GM18505 (cell line): ENCODE data around the gene H2AZ2.

Experiments used
- ATAC-seq: cut with Tn5 transposase; IDR thresholded peaks from one replicate; pipeline ENCODE4 v1.9.1; 2021; ENCODE audit not compliant: unreplicated experiment
- POLR2A ChIP-seq: IDR thresholded peaks from 4 replicates; pipeline ENCODE4 v1.6.1; 2011; ENCODE audit warnings: borderline replicate concordance; ENCODE audit not compliant: insufficient read depth, insufficient read length; ENCODE audit errors: extremely low read depth

H2AZ2 gene

DNA sequence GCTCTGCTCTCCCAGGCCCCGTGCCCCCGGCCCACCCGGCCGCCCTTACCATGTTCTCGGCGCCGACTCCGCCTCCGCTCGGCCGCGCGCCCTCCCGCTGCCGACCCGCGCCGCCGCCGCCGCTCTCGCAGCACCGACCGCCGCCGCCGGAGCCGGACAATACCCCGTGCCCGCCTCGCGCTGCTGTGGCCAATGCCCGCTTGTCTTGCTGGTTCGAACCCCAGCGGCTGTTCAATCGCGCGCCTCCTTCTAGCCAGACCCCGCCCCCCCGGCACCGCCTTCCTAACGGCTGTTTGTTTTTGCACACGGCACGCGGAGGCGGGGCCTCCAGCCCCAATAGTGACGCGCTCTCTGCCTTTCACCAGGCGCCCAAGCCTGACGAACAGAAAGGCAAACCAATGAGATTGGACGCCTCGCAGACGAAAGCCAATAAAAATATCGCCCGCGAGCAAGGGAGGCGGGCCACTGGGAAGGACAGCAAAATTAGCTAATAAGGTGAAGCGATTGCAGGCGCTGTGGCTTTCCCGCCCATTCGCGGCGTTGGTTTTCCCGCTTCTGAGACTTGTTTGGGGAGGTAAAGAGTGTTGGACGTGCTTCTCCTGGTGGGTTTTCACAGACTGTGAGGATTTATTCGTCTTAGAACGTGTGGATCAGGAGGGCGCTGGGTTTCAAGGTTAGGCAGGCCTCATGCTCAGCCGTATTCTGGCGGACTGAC lies at the start of gene H2AZ2:
Gene H2AZ2, minus strand, starts transcription at position 168 of the 715 bp plus-strand sequence. Its CDS starts 116 bp downstream, at position 52.
- peak; percentile 74 for TF ChIP-seq POLR2A
- peak; percentile 79 for ATAC-seq

DNA sequence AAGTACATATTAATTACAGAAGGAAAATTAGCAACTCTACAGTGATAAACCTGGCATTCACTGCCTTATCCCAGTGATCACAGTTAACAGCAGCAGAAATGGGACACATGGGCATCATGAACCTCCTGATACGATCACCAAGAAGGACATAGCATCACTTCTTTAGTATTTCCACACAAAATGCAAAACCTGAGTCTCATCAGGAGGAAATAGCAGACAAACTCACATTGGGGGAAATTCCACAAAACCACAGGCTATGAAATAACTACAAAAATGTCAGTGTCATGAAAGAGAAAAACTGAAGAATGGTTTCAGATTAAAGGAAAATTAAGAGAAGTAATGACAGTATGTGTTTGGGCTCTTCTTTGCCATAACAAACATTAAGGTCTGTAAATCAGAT lies 49.4 kb upstream of the H2AZ2 start:
- ATAC-seq = no peak
- no peak for TF ChIP-seq POLR2A

DNA sequence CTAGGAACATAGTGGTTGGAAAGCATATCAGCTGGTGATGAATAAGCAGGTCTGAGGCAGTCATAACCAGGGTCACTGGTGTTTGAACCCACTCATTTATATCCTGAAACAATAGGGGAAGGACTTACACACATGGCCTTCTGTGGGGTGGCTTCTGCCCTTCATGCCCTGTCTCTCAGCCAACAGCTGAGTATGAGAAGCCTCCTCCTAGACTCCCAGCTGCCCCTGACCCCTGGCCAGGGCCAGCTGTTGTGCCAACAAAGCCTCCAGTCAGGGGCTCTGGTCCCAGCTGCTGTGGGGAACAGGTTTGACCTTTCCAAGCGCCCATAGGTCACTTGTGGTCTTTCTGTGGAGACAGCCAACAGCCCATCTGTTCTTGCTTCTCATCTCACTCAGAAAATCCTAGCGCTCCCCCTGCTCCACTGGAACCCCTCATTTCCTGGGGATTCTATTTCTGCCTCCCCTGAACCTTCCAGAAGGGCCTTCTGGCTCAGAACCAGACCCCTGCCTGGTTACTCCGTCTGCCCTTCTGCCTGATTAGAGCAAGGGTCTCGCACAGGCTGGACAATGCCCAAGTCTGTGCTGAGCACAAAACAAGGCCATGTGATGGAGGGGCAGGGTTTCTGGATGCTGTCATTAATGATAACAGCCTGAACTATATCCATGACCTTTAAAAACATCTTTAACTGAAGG lies 47.1 kb upstream of the H2AZ2 start:
- ATAC-seq = no peak
- no peak for TF ChIP-seq POLR2A

DNA sequence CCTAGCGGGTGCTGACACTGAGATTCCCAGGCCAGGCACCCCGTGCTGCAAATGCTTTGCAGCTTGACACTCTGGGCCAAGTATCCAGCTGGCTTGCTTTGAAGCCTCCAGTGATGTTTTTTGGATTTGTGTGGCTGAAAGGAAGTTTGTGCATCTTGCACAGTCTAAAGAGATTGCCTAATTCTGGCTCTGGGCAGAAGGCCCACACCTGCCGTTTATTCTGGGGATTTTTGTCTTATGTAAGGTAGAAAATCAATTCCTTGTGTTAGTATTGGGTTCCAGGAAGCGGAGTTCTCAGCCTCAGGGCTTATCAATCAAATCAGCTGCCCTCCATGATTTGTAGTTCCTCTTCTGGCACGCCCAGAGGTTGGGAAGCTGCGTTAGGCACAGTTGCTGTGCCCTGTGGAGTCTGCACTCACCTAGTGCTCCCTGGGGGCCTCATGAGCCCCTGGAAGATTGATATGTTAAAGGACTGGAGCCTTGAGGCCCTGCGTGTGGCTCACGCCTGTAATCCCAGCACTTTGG lies 45.9 kb upstream of the H2AZ2 start:
- no peak for ATAC-seq
- TF ChIP-seq POLR2A = no peak

DNA sequence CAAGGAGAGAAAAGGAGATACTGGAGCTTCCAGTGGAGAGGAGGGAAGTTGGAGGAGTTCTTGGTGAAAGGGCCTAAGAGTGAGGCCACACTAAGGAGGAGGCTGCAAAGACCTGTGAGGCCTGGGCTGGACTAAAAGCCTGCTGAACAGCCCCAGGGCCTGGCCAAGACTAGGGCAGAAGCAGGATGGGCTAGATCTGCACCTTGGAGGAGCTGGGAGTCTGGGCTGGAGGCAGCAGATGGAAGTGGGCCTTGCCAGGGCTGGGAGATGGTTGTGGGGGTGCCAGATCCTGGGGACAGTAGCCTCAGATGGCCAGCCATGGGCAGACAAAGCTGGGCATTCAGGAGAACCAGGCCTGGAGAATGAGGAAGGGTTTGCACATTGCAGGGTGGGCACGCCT lies 43.9 kb upstream of the H2AZ2 start:
- no peak for ATAC-seq
- TF ChIP-seq POLR2A = no peak

DNA sequence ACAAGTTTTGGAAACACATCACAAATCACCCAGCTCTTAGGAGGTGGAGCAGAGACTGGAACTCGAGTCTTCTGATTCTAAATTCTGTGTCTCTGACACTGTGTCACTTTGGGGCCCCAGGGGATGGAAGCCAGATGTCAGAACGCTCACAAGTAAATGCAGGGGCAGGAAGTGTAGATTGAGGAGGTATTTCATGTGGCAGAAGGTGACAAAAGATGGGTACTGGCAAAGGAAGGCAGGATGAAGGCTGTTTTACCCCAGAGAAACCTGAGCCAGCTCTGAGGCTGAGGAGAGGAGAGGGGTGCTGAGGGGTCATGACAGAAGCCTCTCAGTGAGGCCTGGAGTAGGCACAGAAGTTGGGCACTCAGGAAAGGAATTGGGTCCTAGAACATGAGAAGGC lies 43.5 kb upstream of the H2AZ2 start:
- no peak for TF ChIP-seq POLR2A
- no peak for ATAC-seq

DNA sequence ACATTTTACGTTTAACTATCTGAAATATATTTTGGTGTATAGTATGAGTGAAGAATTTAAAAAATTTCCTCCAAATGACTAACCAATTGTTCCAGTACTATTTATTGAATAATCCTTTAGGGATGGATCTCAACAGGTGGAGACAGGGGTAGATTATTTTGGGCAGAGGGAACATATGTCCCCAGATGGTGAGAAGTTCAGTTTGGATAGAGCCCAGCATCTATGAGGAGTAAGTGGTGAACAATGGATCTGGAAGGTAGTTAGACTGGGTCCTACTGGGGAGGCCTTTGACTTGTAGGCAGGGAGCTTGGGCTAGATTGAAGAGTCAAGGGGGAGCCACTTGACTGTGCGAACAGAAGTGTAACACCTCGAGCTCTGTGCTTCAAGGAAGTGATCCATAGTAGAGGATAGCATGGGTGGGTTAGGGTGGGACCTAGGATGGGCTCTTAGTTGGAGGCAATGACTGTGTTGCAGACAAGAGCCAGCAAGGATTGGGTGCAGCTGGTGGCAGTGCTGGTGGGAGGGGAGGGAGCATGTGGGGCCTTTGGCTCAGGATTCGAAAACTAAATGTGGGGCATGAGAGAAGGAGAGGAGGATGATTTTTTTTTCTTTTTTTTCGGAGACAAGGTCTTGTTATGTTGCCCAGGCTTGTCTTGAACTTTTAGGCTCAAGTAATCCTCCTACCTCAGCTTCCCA lies 41.3 kb upstream of the H2AZ2 start:
- ATAC-seq = no peak
- TF ChIP-seq POLR2A = no peak

DNA sequence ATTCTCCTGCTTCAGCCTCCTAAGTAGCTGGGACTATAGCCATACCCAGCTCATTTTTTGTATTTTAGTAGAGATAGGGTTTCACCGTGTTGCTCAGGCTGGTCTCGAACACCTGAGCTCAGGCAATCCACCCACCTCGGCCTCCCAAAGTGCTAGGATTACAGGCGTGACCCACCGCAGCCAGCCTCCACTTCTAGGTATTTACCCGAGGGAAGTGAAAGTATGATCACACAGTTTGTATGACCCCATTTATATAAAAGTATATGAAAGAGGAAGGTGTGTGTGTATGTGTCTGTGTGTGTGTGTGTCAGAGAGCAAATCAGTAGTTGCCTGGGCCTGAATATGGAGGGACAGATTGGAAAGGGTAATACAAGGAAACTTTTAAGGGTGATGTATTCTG lies 39.4 kb upstream of the H2AZ2 start:
- TF ChIP-seq POLR2A = no peak
- ATAC-seq = no peak

DNA sequence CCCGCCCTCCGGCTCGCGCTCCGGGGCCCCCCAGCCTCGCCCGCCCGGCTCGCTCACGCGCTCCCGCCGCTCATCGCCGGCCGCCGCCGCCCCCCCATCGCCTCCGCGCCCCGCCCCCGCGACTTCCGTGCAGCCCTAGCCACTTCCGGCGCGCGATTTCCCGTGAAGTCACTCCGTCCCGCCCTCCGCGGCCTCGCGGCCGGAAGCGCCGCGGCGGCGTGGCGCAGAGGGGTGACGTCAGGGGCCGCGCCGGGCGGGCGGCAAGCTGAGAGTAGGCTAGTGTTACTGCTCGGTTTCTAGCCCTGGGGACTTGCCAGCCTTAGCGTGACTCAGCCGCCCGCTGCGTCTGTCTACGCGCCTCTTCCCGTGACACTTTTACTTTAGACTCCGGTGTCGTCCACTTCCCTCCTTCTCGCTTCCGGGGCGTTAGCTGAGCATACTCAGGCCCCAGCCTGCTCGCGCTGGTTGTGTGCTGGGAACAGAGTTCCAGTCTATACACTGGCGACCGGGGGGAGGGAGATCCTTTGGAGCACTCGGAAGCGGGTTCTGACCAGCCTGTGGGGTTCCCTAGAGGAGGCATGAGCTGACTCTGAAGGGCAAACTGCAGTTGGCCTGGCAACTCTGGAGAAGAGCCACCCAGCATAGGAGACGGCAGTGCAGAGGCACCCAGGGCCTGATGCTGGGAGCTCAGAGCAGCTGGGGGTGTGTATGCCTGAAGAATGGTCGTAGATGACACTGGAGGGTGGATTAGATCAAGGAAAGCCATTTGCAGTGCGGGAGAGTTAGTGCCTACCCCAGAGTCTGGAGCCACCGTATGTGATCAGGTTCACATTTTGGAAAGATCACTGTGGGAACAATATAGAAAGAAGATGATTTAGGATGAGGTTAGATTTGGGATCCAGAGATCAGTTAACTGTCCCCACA lies 37.8 kb upstream of the H2AZ2 start, which contains the start of gene PURB:
Gene PURB, minus strand, starts transcription at position 137 of the 924 bp plus-strand sequence. CDS start 182 bp downstream, outside the sequence.
- peak; percentile 92 for TF ChIP-seq POLR2A
- peak; percentile 77 for ATAC-seq

DNA sequence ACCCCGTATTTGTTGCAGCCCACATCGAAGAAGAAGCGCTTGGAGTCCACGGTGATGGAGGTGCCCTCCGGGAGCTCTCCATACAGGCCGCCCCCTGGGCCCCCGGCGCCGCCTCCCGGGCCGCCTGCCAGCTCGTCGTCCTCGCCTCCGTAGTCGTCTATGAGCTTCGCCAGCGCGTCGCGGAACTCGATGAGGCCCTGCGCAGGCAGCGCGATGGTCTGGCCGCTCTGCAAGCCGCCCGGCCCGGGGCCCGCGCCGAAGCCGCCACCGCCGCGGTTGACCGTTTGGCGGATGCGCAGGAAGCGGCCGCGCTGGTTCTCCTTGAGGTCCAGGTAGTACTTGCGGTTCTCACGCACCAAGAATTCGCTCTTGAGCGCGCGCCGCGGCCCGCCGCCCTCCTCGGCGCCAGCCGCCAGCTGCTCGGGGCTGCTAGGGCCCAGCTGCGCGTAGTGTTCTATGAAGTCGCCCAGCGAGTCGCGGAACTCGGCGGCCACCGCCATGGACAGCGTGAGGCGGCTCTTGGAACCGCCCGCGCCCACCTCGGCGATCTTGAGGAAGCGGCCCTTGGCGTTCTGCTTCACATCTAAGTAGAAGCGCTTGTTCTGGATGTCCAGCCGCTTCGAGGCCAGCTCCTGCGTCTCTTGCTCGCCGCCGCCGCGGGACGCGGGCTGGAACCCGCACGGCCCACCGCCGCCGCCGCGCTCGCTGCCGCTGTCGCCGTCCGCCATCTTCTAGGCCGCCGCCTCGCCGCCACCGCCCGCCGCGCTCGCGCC lies 36.9 kb upstream of the H2AZ2 start:
- no peak for TF ChIP-seq POLR2A
- peak; percentile 20 for ATAC-seq

DNA sequence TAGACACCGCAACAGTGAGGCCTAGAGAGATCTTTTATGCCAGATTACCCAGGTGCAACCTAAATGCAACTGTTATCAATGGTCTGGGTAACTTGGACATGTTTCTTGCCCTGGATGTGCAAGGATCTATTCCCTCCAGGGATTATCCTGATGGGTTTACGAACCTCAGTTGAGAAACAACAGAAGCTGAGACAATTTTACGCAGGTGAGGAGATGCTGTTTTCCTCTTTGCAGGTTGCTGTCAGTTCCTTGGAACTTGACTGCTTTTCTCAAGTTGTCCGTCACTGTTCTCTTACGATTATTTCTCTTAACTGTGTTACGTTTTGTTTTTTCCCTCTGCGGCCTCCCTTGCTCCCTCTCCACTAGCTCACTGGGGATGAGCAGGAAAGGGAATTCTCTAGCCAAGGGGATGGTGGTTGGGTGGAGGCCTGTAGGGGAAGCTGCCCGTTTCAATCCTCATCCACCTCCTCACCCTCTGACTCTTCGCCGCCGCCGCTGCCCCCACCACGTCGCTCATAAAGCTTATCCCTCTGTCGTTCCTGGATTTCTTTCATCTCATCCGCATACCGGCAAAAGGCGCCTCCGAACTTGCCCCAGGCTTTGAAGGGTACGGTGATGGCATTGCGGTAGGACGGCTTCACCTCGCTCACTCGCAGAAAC lies 36.2 kb upstream of the H2AZ2 start:
- no peak for ATAC-seq
- TF ChIP-seq POLR2A = no peak
